K562 (cell line): ENCODE measurements around the gene PCOLCE2. TPM values are rescaled to one million over a fixed set of nuclear protein-coding genes. Genes with fewer than 3 reads are reported as not detected.

ENCODE experiments used
- ATAC-seq: fragments of 200-7000 bp; cut with Tn5 transposase; 3 replicates; pipeline ENCODE4 v1.9.1; 2020; ENCODE audit warnings: moderate library complexity
- BruUV-seq: library from RNA; stranded (reverse); fragments of 400-500 nt; replicated peaks from 2 replicates; lab custom pipeline; 2021; lab: Mats Ljungman, UMichigan
- CTCF ChIA-PET: fragments of 300-600 bp; formaldehyde crosslinking; extraction: SDS; loops from one replicate; lab custom pipeline; 2021; ENCODE audit warnings: low intra/inter-chr PET ratio; lab: Yijun Ruan, JAX
- POLR2A ChIA-PET: fragments of 300-600, 350-650 bp; sonication (Branson Sonifier 250); formaldehyde crosslinking; extraction: SDS; loops from one replicate; lab custom pipeline; 2021; ENCODE audit warnings: antibody characterized with exemption, inconsistent platforms; lab: Yijun Ruan, JAX
- DNase-seq, 4 experiments: peaks; one replicate each; pipeline versions ENCODE4 v3.0.0 to v3.0.0-alpha.2; 2011 to 2018; ENCODE audit warnings: low spot score in 3 of 4, mixed read lengths in 3 of 4; ENCODE audit errors: extremely low read depth in 1 of 4
- FAIRE-seq: peaks from 2 replicates; lab custom pipeline; 2011; peaks lifted over from hg19 to GRCh38; lab: Jason Lieb, UNC
- H2AFZ ChIP-seq: 2 replicates; pipeline ENCODE4 v1.6.0; 2011; ENCODE audit warnings: low read depth, low read length, control low read depth, inconsistent platforms
- H3K27ac ChIP-seq: fragments of 200-600 bp; 3 replicates; pipeline ENCODE4 v1.8.0; 2011; ENCODE audit warnings: low read depth, mild to moderate bottlenecking, control low read depth, inconsistent platforms, low read length, moderate library complexity, mixed read lengths; ENCODE audit errors: extremely low read depth
- H3K27me3 ChIP-seq, 2 experiments: fragments of 300-600 bp in 1 of 2; 2 replicates in 1 of 2; 3 replicates in 1 of 2; pipeline versions ENCODE4 v1.6.0 to v1.8.0; 2011; ENCODE audit warnings: inconsistent platforms in 2 of 2, low read length in 2 of 2, mild to moderate bottlenecking in 1 of 2, mixed read lengths in 1 of 2, moderate library complexity in 1 of 2; ENCODE audit not compliant: control insufficient read depth in 2 of 2, insufficient read depth in 2 of 2
- H3K36me3 ChIP-seq: fragments of 300-600 bp; 3 replicates; pipeline ENCODE4 v1.8.0; 2011; ENCODE audit warnings: mild to moderate bottlenecking, low read length, inconsistent platforms; ENCODE audit not compliant: control insufficient read depth, insufficient read depth
- H3K4me1 ChIP-seq, 2 experiments: fragments of 200-600 bp in 1 of 2; replicated peaks in 1 of 2; 2 replicates in 1 of 2; 3 replicates in 1 of 2; pipeline versions ENCODE4 v1.5.1 to v1.8.0; 2011; ENCODE audit warnings: inconsistent platforms in 2 of 2, low read length in 2 of 2, mild to moderate bottlenecking in 1 of 2, mixed read lengths in 1 of 2, moderate library complexity in 1 of 2; ENCODE audit not compliant: control insufficient read depth in 2 of 2, insufficient read depth in 2 of 2
- H3K4me2 ChIP-seq: 2 replicates; pipeline ENCODE4 v1.6.1; 2011; ENCODE audit warnings: low read length, control low read depth, inconsistent platforms, mixed read lengths; ENCODE audit not compliant: insufficient read depth
- H3K4me3 ChIP-seq: fragments of 200-600 bp; sonication (generic), shearing (Covaris generic); 2 replicates; pipeline ENCODE4 v1.5.1; 2016; ENCODE audit warnings: control low read depth, inconsistent platforms
- H3K79me2 ChIP-seq: fragments of 200-600 bp; 3 replicates; pipeline ENCODE4 v1.8.0; 2011; ENCODE audit warnings: low read length, inconsistent platforms; ENCODE audit not compliant: control insufficient read depth, insufficient read depth
- H3K9ac ChIP-seq, 2 experiments: 2 replicates each; pipeline versions ENCODE4 v1.6.0 to v1.6.1; 2011; ENCODE audit warnings: low read depth in 2 of 2, low read length in 2 of 2, control low read depth in 1 of 2, inconsistent platforms in 1 of 2, mild to moderate bottlenecking in 1 of 2, mixed read lengths in 1 of 2; ENCODE audit not compliant: insufficient read depth in 1 of 2
- H3K9me1 ChIP-seq: one replicate; pipeline ENCODE4 v1.6.0; 2011; ENCODE audit warnings: inconsistent platforms, mild to moderate bottlenecking, low read length, moderate library complexity; ENCODE audit not compliant: control insufficient read depth, insufficient read depth
- H3K9me3 ChIP-seq: replicated peaks from 2 replicates; pipeline ENCODE4 v1.5.1; 2011; ENCODE audit warnings: low read depth, low read length, inconsistent platforms; ENCODE audit not compliant: control insufficient read depth, insufficient read depth
- H4K20me1 ChIP-seq: replicated peaks from 2 replicates; pipeline ENCODE4 v1.6.1; 2011; ENCODE audit warnings: low read length, inconsistent platforms, mixed read lengths; ENCODE audit not compliant: control insufficient read depth, insufficient read depth
- CBX3 ChIP-seq, 2 experiments: IDR thresholded peaks; 1 replicate in 1 of 2; 2 replicates in 1 of 2; pipeline ENCODE4 v1.6.1; 2012; ENCODE audit warnings: inconsistent platforms in 2 of 2, low read length in 2 of 2, borderline replicate concordance in 1 of 2, control low read depth in 1 of 2
- CEBPB ChIP-seq: fragments of 450-650 bp; IDR thresholded peaks from 2 replicates; pipeline ENCODE4 v1.6.1; 2016; ENCODE audit warnings: missing genetic modification characterization, missing compliant biosample characterization
- CREB1 ChIP-seq, 2 experiments: sonication (generic) in 1 of 2; formaldehyde crosslinking in 1 of 2; IDR thresholded peaks; 2 replicates each; pipeline versions ENCODE4 v1.6.1 to v1.8.0; 2012 to 2022; ENCODE audit warnings: inconsistent platforms in 1 of 2, mild to moderate bottlenecking in 1 of 2, missing genetic modification reagents in 1 of 2, moderate library complexity in 1 of 2
- DNMT1 ChIP-seq: fragments of 450-650 bp; IDR thresholded peaks from 2 replicates; pipeline ENCODE4 v1.6.1; 2016; ENCODE audit warnings: antibody characterized with exemption, mild to moderate bottlenecking
- GMEB1 ChIP-seq: fragments of 250-450 bp; sonication (Bioruptor Pico); IDR thresholded peaks from 2 replicates; pipeline ENCODE4 v1.4.0; 2020; ENCODE audit warnings: mild to moderate bottlenecking
- HEY1 ChIP-seq: fragments of 250-450 bp; sonication (Bioruptor Pico); IDR thresholded peaks from 2 replicates; pipeline ENCODE4 v1.5.0; 2020; ENCODE audit warnings: mild to moderate bottlenecking, moderate library complexity, borderline replicate concordance
- HNRNPH1 ChIP-seq: fragments of 200-400 bp; formaldehyde crosslinking; optimal IDR thresholded peaks from 2 replicates; pipeline ENCODE3; 2017; ENCODE audit warnings: low read depth, mild to moderate bottlenecking, low read length, moderate library complexity
- NBN ChIP-seq: fragments of 450-650 bp; IDR thresholded peaks from 2 replicates; pipeline ENCODE4 v1.6.1; 2016; ENCODE audit warnings: low read depth, mild to moderate bottlenecking
- NFIC ChIP-seq: fragments of 450-650 bp; IDR thresholded peaks from 2 replicates; pipeline ENCODE4 v1.6.1; 2017; ENCODE audit warnings: mild to moderate bottlenecking, inconsistent platforms
- ZBTB7A ChIP-seq: IDR thresholded peaks from 2 replicates; pipeline ENCODE4 v1.6.1; 2011; ENCODE audit warnings: low read depth, mild to moderate bottlenecking, low read length, moderate library complexity, borderline replicate concordance; ENCODE audit not compliant: control insufficient read depth
- ZKSCAN8 ChIP-seq: fragments of 200-800 bp; sonication (Bioruptor generic); IDR thresholded peaks from 2 replicates; pipeline ENCODE4 v1.6.1; 2016; ENCODE audit warnings: missing genetic modification characterization, missing compliant biosample characterization
- ZNF143 ChIP-seq: sonication (generic); formaldehyde crosslinking; IDR thresholded peaks from 2 replicates; pipeline ENCODE4 v1.9.0; 2022; ENCODE audit warnings: mild to moderate bottlenecking, missing genetic modification reagents
- ZNF282 ChIP-seq: sonication (generic); formaldehyde crosslinking; IDR thresholded peaks from 2 replicates; pipeline ENCODE4 v1.8.1; 2023; ENCODE audit warnings: missing genetic modification reagents
- ZNF75A ChIP-seq: fragments of 450-650 bp; formaldehyde crosslinking; IDR thresholded peaks from 2 replicates; pipeline ENCODE4 v1.4.0; 2020; ENCODE audit warnings: mild to moderate bottlenecking
- WGBS: fragments of 100-300 bp; shearing (Covaris generic); methylation state at CpG from one replicate; pipeline ENCODE4 v1.1.6; 2016; ENCODE audit warnings: low coverage, mixed read lengths; ENCODE audit not compliant: insufficient coverage; ENCODE audit errors: missing lambda C conversion rate; 5-methylcytosine and 5-hydroxymethylcytosine counted together
- in situ Hi-C: fragments of 300-500 bp; cut with MboI; formaldehyde crosslinking; loops from 4 replicates; pipeline ENCODE4 v1.15.0; 2018; ENCODE audit warnings: inconsistent platforms, mixed read lengths
- intact Hi-C: fragments of 100-400 bp; cut with micrococcal nuclease; formaldehyde crosslinking; loops from 2 replicates; pipeline ENCODE4 v1.14.2; 2022
- polyA plus RNA-seq, 8 experiments: library from polyadenylated mRNA; depleted of rRNA in 4 of 8; stranded (reverse) in 5 of 8; unstranded in 3 of 8; fragments of >200 nt; fragmentation: Nextera tagmentation in 2 of 8; fragmentation: Illumina TruSeq in 1 of 8; extraction: Ambion mirVana in 2 of 8; extraction: Trizol in 1 of 8; gene quantifications; 2 replicates each; pipeline versions ENCODE4 v1.2.1 to v1.2.3, GENCODE V29; 2011 to 2014; ENCODE audit warnings: inconsistent platforms in 1 of 8, missing spikeins in 1 of 8
- total RNA-seq, 7 experiments: library from RNA; depleted of rRNA in 6 of 7; stranded (reverse); fragments of >200 nt in 6 of 7; fragmentation: Illumina TruSeq in 2 of 7; extraction: Trizol in 2 of 7; gene quantifications; 2 replicates each; pipeline versions ENCODE4 v1.2.1 to v1.2.3, GENCODE V29; 2011 to 2021; ENCODE audit warnings: low replicate concordance in 1 of 7
- TF ChIP-seq, protein P1 (sequence below): sonication (generic); formaldehyde crosslinking; IDR thresholded peaks from 2 replicates; pipeline ENCODE4 v1.8.0; 2023; ENCODE audit warnings: missing genetic modification reagents, mild to moderate bottlenecking, borderline replicate concordance

PCOLCE2 gene
- total and polyA plus RNA-seq, 9 of the 15 experiments (the other 6 are each of a cell fraction or from before 2014, with no cell fraction given), result 0.18 to 1.2 (median 0.65) TPM

- in situ Hi-C loops, result no loop called here
- no TSS peak for BruUV-seq
- TF ChIP-seq ZNF75A (CRISPR knock-in tag) (no peak), ZBTB7A (no peak), CBX3 (IDR thresholded peaks at IDR 0.05; ENCODE audit: borderline replicate concordance in 1 of 2, low read length in 2 of 2) (no peak), CREB1 (IDR thresholded peaks at IDR 0.05) (no peak), CREB1 (CRISPR knock-in tag; IDR thresholded peaks at IDR 0.05) (no peak), DNMT1 (no peak), NFIC (no peak), CEBPB (tag) (no peak), NBN (no peak), GMEB1 (CRISPR knock-in tag) (no peak), HEY1 (CRISPR knock-in tag) (no peak), ZKSCAN8 (CRISPR knock-in tag) (no peak), ZNF143 (CRISPR knock-in tag) (no peak), HNRNPH1 (no peak), ZNF282 (CRISPR knock-in tag) (no peak)
- TF ChIP-seq, protein P1, sequence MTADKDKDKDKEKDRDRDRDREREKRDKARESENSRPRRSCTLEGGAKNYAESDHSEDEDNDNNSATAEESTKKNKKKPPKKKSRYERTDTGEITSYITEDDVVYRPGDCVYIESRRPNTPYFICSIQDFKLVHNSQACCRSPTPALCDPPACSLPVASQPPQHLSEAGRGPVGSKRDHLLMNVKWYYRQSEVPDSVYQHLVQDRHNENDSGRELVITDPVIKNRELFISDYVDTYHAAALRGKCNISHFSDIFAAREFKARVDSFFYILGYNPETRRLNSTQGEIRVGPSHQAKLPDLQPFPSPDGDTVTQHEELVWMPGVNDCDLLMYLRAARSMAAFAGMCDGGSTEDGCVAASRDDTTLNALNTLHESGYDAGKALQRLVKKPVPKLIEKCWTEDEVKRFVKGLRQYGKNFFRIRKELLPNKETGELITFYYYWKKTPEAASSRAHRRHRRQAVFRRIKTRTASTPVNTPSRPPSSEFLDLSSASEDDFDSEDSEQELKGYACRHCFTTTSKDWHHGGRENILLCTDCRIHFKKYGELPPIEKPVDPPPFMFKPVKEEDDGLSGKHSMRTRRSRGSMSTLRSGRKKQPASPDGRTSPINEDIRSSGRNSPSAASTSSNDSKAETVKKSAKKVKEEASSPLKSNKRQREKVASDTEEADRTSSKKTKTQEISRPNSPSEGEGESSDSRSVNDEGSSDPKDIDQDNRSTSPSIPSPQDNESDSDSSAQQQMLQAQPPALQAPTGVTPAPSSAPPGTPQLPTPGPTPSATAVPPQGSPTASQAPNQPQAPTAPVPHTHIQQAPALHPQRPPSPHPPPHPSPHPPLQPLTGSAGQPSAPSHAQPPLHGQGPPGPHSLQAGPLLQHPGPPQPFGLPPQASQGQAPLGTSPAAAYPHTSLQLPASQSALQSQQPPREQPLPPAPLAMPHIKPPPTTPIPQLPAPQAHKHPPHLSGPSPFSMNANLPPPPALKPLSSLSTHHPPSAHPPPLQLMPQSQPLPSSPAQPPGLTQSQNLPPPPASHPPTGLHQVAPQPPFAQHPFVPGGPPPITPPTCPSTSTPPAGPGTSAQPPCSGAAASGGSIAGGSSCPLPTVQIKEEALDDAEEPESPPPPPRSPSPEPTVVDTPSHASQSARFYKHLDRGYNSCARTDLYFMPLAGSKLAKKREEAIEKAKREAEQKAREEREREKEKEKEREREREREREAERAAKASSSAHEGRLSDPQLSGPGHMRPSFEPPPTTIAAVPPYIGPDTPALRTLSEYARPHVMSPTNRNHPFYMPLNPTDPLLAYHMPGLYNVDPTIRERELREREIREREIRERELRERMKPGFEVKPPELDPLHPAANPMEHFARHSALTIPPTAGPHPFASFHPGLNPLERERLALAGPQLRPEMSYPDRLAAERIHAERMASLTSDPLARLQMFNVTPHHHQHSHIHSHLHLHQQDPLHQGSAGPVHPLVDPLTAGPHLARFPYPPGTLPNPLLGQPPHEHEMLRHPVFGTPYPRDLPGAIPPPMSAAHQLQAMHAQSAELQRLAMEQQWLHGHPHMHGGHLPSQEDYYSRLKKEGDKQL (CRISPR knock-in tag), result no peak
Measured at GRCh38 chr3:142884531-142884930, 4.4 kb downstream of the PCOLCE2 start.

More at GRCh38 chr3:142884531-142884930, 4.4 kb downstream of the PCOLCE2 start:
- Histone ChIP-seq H3K9ac (no peak overlapping the region), H3K4me3 (no peak overlapping the region), H3K27me3 (peaks cover 0 to 11% of the 10 kb centered on the region in 2 experiments; a peak in 1 of 5 replicates), H3K79me2 (no peaks in the 10 kb centered on the region), H3K4me1 (peaks cover 5 to 14% of the 10 kb centered on the region in 2 experiments; a peak in 3 of 5 replicates), H3K27ac (no peak overlapping the region), H3K9me3 (no peaks in the 10 kb centered on the region), H2AFZ (no peak overlapping the region), H4K20me1 (no peaks in the 10 kb centered on the region), H3K4me2 (no peak overlapping the region), H3K9me1 (no peaks in the 10 kb centered on the region), H3K36me3 (no peaks in the 10 kb centered on the region)
- intact Hi-C loops, result no loop called here
- no peak for FAIRE-seq
- ChIA-PET CTCF (no interaction called here), POLR2A (interaction anchor here (1.1 kb wide), 1 partner anchor 14 kb away, joined by 3 read pairs; no protein-coding TSS in a partner anchor)
- DNase-seq, result no peak
- WGBS, result 14% methylated on average over 1 of the region's 1 CpG
- no peak for ATAC-seq
